Left lobe of liver (tissue), 2 donors: Measurements from ENCODE around the gene PATE3. TPM values are rescaled to one million over a fixed set of nuclear protein-coding genes. Genes with fewer than 3 reads are reported as not detected.

ENCODE experiments used
- ATAC-seq: fragments of 200-7000 bp; cut with Tn5 transposase; one replicate; pipeline ENCODE4 v1.9.1; 2020; ENCODE audit warnings: mild to moderate bottlenecking, moderate library complexity
- DNase-seq: peaks from one replicate; pipeline ENCODE4 v3.0.0-alpha.2; 2020; ENCODE audit warnings: low spot score
- total RNA-seq: library from RNA; stranded (reverse); gene quantifications from one replicate; pipeline ENCODE4 v1.2.1, GENCODE V29; 2021
- donor health status: DM: no; HTN: no; CAD: no; lungs with moderate emphysema.
- donor health status: DM: no; HTN: yes; CAD: no.

PATE3 gene
- total RNA-seq, result not detected

GRCh38 chr11:125787827-125788226 lies at the start of gene PATE3:
Gene PATE3, plus strand, starts transcription at chr11:125788127. Its CDS starts 25 bp downstream, at chr11:125788152.
- DNase-seq, result no peak

GRCh38 chr11:125740617-125741016 lies 47.3 kb upstream of the PATE3 start:
- DNase-seq (no peak), ATAC-seq (no peak)

More at GRCh38 chr11:125787827-125788226, at the start of gene PATE3:
- no peak for ATAC-seq

GRCh38 chr11:125743681-125744080 lies 44.2 kb upstream of the PATE3 start:
- DNase-seq (no peak), ATAC-seq (no peak)

GRCh38 chr11:125745979-125746378 lies 41.9 kb upstream of the PATE3 start, which contains the start of gene PATE1:
Gene PATE1, plus strand, starts transcription at chr11:125746279. Its CDS starts 26 bp downstream, at chr11:125746305.
- ATAC-seq (no peak), DNase-seq (no peak)

GRCh38 chr11:125750629-125751028 lies 37.3 kb upstream of the PATE3 start:
- no peak for ATAC-seq
- no peak for DNase-seq

GRCh38 chr11:125756050-125756449 lies 31.9 kb upstream of the PATE3 start:
- DNase-seq (no peak), ATAC-seq (no peak)

GRCh38 chr11:125762445-125762844 lies 25.5 kb upstream of the PATE3 start:
- DNase-seq (no peak), ATAC-seq (no peak)

GRCh38 chr11:125763483-125763882 lies 24.4 kb upstream of the PATE3 start:
- DNase-seq, result no peak
- ATAC-seq, result no peak

- ATAC-seq, result no peak
- no peak for DNase-seq
These were observed 21.7 kb upstream of the PATE3 start for GRCh38 chr11:125766251-125766650.

GRCh38 chr11:125768336-125769046 lies 19.4 kb upstream of the PATE3 start:
- no peak for ATAC-seq
- no peak for DNase-seq

GRCh38 chr11:125770583-125770982 lies 17.3 kb upstream of the PATE3 start:
- DNase-seq (no peak), ATAC-seq (no peak)

GRCh38 chr11:125772834-125773505 lies 15.0 kb upstream of the PATE3 start:
- DNase-seq (no peak), ATAC-seq (no peak)

- ATAC-seq, result no peak
- no peak for DNase-seq
These were observed 14.4 kb upstream of the PATE3 start for GRCh38 chr11:125773516-125773915.

GRCh38 chr11:125777309-125777708 lies 10.6 kb upstream of the PATE3 start:
- DNase-seq, result no peak
- no peak for ATAC-seq

GRCh38 chr11:125778728-125779127 lies 9.2 kb upstream of the PATE3 start, which contains the start of gene PATE2:
Gene PATE2, minus strand, starts transcription at chr11:125778828. Its CDS starts 55 bp downstream, at chr11:125778773.
- ATAC-seq, result no peak
- DNase-seq, result no peak

GRCh38 chr11:125784678-125785077 lies 3.2 kb upstream of the PATE3 start:
- ATAC-seq, result no peak
- no peak for DNase-seq

- ATAC-seq (no peak), DNase-seq (no peak)
These were observed 2.9 kb downstream of the PATE3 start for GRCh38 chr11:125790825-125791224.

GRCh38 chr11:125797641-125798040 lies 9.7 kb downstream of the PATE3 start:
- ATAC-seq (no peak), DNase-seq (no peak)

- DNase-seq (no peak), ATAC-seq (no peak)
These were observed 11.9 kb downstream of the PATE3 start for GRCh38 chr11:125799808-125800207.

- DNase-seq (no peak), ATAC-seq (no peak)
These were observed 14.5 kb downstream of the PATE3 start for GRCh38 chr11:125802387-125802786.

- DNase-seq (no peak), ATAC-seq (no peak)
These were observed 20.0 kb downstream of the PATE3 start for GRCh38 chr11:125807909-125808308.

- ATAC-seq, result no peak
- DNase-seq, result no peak
These were observed 45.1 kb downstream of the PATE3 start, which contains the start of gene PATE4 for GRCh38 chr11:125833016-125833415. Gene PATE4, plus strand, starts transcription at chr11:125833316. Its CDS starts 44 bp downstream, at chr11:125833360.
